ENCODE results near the gene PSME4. TPM values are rescaled to one million over a fixed set of nuclear protein-coding genes. Genes with fewer than 3 reads are reported as not detected.

Gene PSME4
- total RNA-seq, 1 experiment from 2014 or later, result 63.2 TPM

DNA sequence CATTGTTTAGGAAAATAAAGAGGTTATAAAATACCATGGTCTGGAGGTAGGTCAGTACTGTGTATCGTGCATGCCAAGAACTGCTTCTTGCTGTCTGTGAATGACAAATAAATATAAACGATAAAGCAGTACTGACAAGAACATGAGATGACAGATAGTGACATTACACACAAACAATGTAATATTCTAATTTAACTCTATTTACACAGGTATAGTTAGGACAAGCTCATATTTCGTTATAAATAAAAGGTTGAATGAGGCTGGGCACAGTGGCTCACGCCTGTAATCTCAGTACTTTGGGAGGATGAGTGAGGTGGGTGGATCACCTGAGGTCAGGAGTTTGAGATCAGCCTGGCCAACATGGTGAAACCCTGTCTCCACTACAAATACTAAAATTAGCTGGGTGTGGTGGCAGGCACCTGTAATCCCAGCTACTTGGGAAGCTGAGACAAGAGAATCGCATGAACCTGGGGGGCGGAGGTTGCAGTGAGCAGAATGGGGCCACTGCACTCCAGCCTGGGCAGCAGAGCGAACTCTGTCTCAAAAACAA, 96.3 kb downstream of the PSME4 start:
- in situ Hi-C loops (cut with HindIII; ENCODE audit: low pct_unique_long_range_greater_than_20kb, low sequenced_read_pairs), result no loop called here
- BruUV-seq (replicated peaks), result no TSS peak
- ChIA-PET CTCF (no interaction called here), POLR2A (no interaction called here)
- Histone ChIP-seq H3K36me3 (ENCODE audit: control insufficient read depth, insufficient read depth, low read length) (peaks cover 4% of the 10 kb centered on the region), H3K4me3 (ENCODE audit: low read depth in 2 of 2, low read length in 2 of 2) (no peak overlapping the region), H3K27me3 (ENCODE audit: control insufficient read depth, insufficient read depth, low read length) (no peaks in the 10 kb centered on the region), H3K9me3 (ENCODE audit: control insufficient read depth, insufficient read depth, low read depth, low read length) (no peaks in the 10 kb centered on the region), H3K27ac (ENCODE audit: low read length) (no peak overlapping the region), H3K4me1 (ENCODE audit: control insufficient read depth, insufficient read depth, low read length) (no peaks in the 10 kb centered on the region)
- no peak for ATAC-seq
- DNase-seq (ENCODE audit: low read depth, low spot score), result no peak
- intact Hi-C loops (cut with micrococcal nuclease; ENCODE audit: unreplicated experiment), result no loop called here
- TF ChIP-seq, protein P1, sequence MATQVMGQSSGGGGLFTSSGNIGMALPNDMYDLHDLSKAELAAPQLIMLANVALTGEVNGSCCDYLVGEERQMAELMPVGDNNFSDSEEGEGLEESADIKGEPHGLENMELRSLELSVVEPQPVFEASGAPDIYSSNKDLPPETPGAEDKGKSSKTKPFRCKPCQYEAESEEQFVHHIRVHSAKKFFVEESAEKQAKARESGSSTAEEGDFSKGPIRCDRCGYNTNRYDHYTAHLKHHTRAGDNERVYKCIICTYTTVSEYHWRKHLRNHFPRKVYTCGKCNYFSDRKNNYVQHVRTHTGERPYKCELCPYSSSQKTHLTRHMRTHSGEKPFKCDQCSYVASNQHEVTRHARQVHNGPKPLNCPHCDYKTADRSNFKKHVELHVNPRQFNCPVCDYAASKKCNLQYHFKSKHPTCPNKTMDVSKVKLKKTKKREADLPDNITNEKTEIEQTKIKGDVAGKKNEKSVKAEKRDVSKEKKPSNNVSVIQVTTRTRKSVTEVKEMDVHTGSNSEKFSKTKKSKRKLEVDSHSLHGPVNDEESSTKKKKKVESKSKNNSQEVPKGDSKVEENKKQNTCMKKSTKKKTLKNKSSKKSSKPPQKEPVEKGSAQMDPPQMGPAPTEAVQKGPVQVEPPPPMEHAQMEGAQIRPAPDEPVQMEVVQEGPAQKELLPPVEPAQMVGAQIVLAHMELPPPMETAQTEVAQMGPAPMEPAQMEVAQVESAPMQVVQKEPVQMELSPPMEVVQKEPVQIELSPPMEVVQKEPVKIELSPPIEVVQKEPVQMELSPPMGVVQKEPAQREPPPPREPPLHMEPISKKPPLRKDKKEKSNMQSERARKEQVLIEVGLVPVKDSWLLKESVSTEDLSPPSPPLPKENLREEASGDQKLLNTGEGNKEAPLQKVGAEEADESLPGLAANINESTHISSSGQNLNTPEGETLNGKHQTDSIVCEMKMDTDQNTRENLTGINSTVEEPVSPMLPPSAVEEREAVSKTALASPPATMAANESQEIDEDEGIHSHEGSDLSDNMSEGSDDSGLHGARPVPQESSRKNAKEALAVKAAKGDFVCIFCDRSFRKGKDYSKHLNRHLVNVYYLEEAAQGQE (IDR thresholded peaks at IDR 0.05; ENCODE audit: insufficient read depth in 1 of 2, low read depth in 2 of 2, low read length in 1 of 2), result no peak

DNA sequence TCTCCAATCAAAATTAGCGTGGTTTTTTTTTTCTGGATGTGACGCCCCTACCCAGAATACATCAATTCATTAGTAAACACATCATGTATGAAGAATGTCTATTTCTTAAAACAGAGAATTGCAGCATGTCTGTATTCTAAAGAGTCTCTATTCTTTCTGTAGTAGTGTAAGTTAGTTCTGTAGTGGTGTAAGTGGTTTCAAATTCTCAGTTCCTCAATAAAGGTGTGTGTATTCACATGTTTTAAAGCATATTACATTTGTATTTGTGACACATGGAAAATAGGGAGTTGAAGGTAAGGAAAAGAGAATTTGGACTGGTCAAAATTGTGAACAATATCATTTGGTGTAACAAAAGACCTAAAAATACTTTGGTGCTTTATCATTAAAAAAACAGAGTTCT, 103.0 kb downstream of the PSME4 start:
- TF ChIP-seq, protein P2, sequence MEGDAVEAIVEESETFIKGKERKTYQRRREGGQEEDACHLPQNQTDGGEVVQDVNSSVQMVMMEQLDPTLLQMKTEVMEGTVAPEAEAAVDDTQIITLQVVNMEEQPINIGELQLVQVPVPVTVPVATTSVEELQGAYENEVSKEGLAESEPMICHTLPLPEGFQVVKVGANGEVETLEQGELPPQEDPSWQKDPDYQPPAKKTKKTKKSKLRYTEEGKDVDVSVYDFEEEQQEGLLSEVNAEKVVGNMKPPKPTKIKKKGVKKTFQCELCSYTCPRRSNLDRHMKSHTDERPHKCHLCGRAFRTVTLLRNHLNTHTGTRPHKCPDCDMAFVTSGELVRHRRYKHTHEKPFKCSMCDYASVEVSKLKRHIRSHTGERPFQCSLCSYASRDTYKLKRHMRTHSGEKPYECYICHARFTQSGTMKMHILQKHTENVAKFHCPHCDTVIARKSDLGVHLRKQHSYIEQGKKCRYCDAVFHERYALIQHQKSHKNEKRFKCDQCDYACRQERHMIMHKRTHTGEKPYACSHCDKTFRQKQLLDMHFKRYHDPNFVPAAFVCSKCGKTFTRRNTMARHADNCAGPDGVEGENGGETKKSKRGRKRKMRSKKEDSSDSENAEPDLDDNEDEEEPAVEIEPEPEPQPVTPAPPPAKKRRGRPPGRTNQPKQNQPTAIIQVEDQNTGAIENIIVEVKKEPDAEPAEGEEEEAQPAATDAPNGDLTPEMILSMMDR (IDR thresholded peaks at IDR 0.05), result no peak
- TF ChIP-seq TCF7L2 (IDR thresholded peaks at IDR 0.05; ENCODE audit: low read depth, low read length) (no peak), SIN3A (IDR thresholded peaks at IDR 0.05; ENCODE audit: borderline replicate concordance, insufficient read depth, low read depth, low read length) (no peak), POLR2AphosphoS5 (IDR thresholded peaks at IDR 0.05; ENCODE audit: low read depth, low read length) (no peak)
- TF ChIP-seq, protein P1 (IDR thresholded peaks at IDR 0.05; ENCODE audit: insufficient read depth in 1 of 2, low read depth in 2 of 2, low read length in 1 of 2), result no peak
- Histone ChIP-seq H3K27me3 (ENCODE audit: control insufficient read depth, insufficient read depth, low read length) (no peaks in the 10 kb centered on the region), H3K4me3 (ENCODE audit: low read depth in 2 of 2, low read length in 2 of 2) (no peak overlapping the region), H3K4me1 (ENCODE audit: control insufficient read depth, insufficient read depth, low read length) (no peaks in the 10 kb centered on the region), H3K9me3 (ENCODE audit: control insufficient read depth, insufficient read depth, low read depth, low read length) (no peaks in the 10 kb centered on the region), H3K27ac (ENCODE audit: low read length) (no peak overlapping the region), H3K36me3 (ENCODE audit: control insufficient read depth, insufficient read depth, low read length) (peaks cover 17% of the 10 kb centered on the region)
- ChIA-PET POLR2A (interaction anchor here (0.6 kb wide), 2 partner anchors 55 to 139 kb away, joined by 4 read pairs; no protein-coding TSS in a partner anchor), CTCF (interaction anchor here (0.6 kb wide), 1 partner anchor 285 kb away, joined by 4 read pairs; no protein-coding TSS in a partner anchor)
- in situ Hi-C loops (cut with HindIII; ENCODE audit: low pct_unique_long_range_greater_than_20kb, low sequenced_read_pairs) (no loop called here), intact Hi-C loops (cut with micrococcal nuclease; ENCODE audit: unreplicated experiment) (no loop called here)
- BruUV-seq (replicated peaks), result no TSS peak
- no peak for ATAC-seq
- DNase-seq (ENCODE audit: low read depth, low spot score), result no peak
